Esophagus muscularis mucosa (tissue), 4 donors: ENCODE results near the gene THBS3. TPM values are rescaled to one million over a fixed set of nuclear protein-coding genes. Genes with fewer than 3 reads are reported as not detected.
"Not testable (repeated sequence)": the region's sequence is repeated elsewhere in the genome, so short reads cannot be mapped to it uniquely, and the experiment has no call there.

Experiments used
- DNase-seq: peaks from one replicate; pipeline ENCODE4 v3.0.0-alpha.2; 2017; ENCODE audit errors: extremely low spot score
- H3K27ac ChIP-seq, 4 donors: fragments of 200-600 bp; sonication (generic); replicated peaks in 1 of 4; 1 replicate in 3 of 4; 2 replicates in 1 of 4; pipeline ENCODE4 v1.5.1; 2016 to 2019; ENCODE audit warnings: mild to moderate bottlenecking in 1 of 4
- H3K27me3 ChIP-seq, 4 donors: fragments of 200-600 bp; sonication (generic); one replicate each; pipeline versions ENCODE4 v1.5.1 to v1.6.0; 2016 to 2019
- H3K36me3 ChIP-seq, 4 donors: fragments of 200-600 bp; sonication (generic); one replicate each; pipeline ENCODE4 v1.5.1; 2016 to 2019
- H3K4me1 ChIP-seq, 4 donors: fragments of 200-600 bp; sonication (generic); one replicate each; pipeline ENCODE4 v1.5.1; 2016 to 2019
- H3K4me3 ChIP-seq, 4 donors: fragments of 200-600 bp; sonication (generic); 1 replicate in 2 of 4; 2 replicates in 2 of 4; pipeline ENCODE4 v1.5.1; 2016 to 2019; ENCODE audit warnings: mild to moderate bottlenecking in 4 of 4, moderate library complexity in 1 of 4
- H3K9me3 ChIP-seq, 4 donors: fragments of 200-600 bp; sonication (generic); 1 replicate in 3 of 4; 2 replicates in 1 of 4; pipeline ENCODE4 v1.5.1; 2016 to 2019
- CTCF ChIP-seq, 3 experiments: fragments of 200-600 bp in 2 of 3; fragments of 450-650 bp in 1 of 3; sonication (generic) in 2 of 3; IDR thresholded peaks; one replicate each; pipeline ENCODE4 v1.5.1; 2017 to 2019; ENCODE audit warnings: antibody characterized with exemption in 3 of 3, mild to moderate bottlenecking in 2 of 3, moderate library complexity in 1 of 3
- EP300 ChIP-seq: sonication (generic); formaldehyde crosslinking; IDR thresholded peaks from one replicate; pipeline ENCODE4 v1.6.1; 2017; ENCODE audit warnings: antibody characterized with exemption
- POLR2A ChIP-seq: fragments of 450-650 bp; IDR thresholded peaks from one replicate; pipeline ENCODE4 v1.6.1; 2017; ENCODE audit warnings: antibody characterized with exemption, moderate library complexity, mild to moderate bottlenecking, low read depth
- POLR2AphosphoS5 ChIP-seq, 2 donors: sonication (generic); formaldehyde crosslinking; IDR thresholded peaks; one replicate each; pipeline ENCODE4 v1.6.1; 2017; ENCODE audit warnings: antibody characterized with exemption in 2 of 2
- WGBS: methylation state at CpG from one replicate; pipeline ENCODE4 v1.1.5; 2018; 5-methylcytosine and 5-hydroxymethylcytosine counted together
- intact Hi-C: fragments of 100-400 bp; cut with DNase I; formaldehyde crosslinking; loops from one replicate; pipeline ENCODE4 v1.15.1; 2023
- total RNA-seq, 4 donors: library from RNA; depleted of rRNA; stranded (reverse); fragments of >200 nt; gene quantifications; one replicate each; pipeline versions ENCODE4 v1.1.0 to v1.2.1, GENCODE V29; 2016

THBS3 gene
- total RNA-seq, 4 donors from 2014 or later = 16.2 to 37.4 (median 23.4) TPM

GRCh38 chr1:155191904-155192303, 15.8 kb downstream of the THBS3 start:
- TF ChIP-seq POLR2AphosphoS5 (IDR thresholded peaks at IDR 0.05) = no peak

GRCh38 chr1:155189926-155190325, 17.8 kb downstream of the THBS3 start:
- H3K4me3 ChIP-seq, H3K36me3 ChIP-seq, H3K9me3 ChIP-seq, intact Hi-C loops, H3K27me3 ChIP-seq, DNase-seq, H3K27ac ChIP-seq: not testable (repeated sequence)
- H3K4me1 ChIP-seq = peaks cover 26 to 32% (median 28%) of the 10 kb centered on the region in 4 donors
- WGBS = 97% methylated on average over 20 of the region's 45 CpGs

More at GRCh38 chr1:155191904-155192303, 15.8 kb downstream of the THBS3 start:
- no peaks in the 10 kb centered on the region for H3K9me3 ChIP-seq
- H3K4me3 ChIP-seq = no peak overlapping the region
- H3K27ac ChIP-seq = peak overlapping the region; percentile 91 to 92 (median 92)
- intact Hi-C loops = no loop called here
- H3K27me3 ChIP-seq = no peaks in the 10 kb centered on the region
- WGBS = 77% methylated on average over 11 of the region's 17 CpGs
- peaks cover 0 to 8% (median 2%) of the 10 kb centered on the region in 4 donors for H3K36me3 ChIP-seq
- peaks cover 30 to 52% (median 46%) of the 10 kb centered on the region in 4 donors for H3K4me1 ChIP-seq
- no peak for DNase-seq

- H3K4me3 ChIP-seq = no peak overlapping the region
- no peak overlapping the region for H3K27ac ChIP-seq
- intact Hi-C loops = no loop called here
- 90% methylated on average over 4 of the region's 14 CpGs for WGBS
- H3K27me3 ChIP-seq = no peaks in the 10 kb centered on the region
- peaks cover 0 to 3% (median 0%) of the 10 kb centered on the region in 4 donors for H3K36me3 ChIP-seq
- H3K4me1 ChIP-seq = peaks cover 11 to 16% (median 14%) of the 10 kb centered on the region in 4 donors
- DNase-seq = no peak
- no peak for TF ChIP-seq EP300
- no peak for TF ChIP-seq POLR2A
- TF ChIP-seq CTCF (IDR thresholded peaks at IDR 0.05) = no peak
- no peak for TF ChIP-seq POLR2AphosphoS5 (IDR thresholded peaks at IDR 0.05)
- H3K9me3 ChIP-seq = no peaks in the 10 kb centered on the region
Measured at GRCh38 chr1:155188268-155188667, 19.4 kb downstream of the THBS3 start.

GRCh38 chr1:155187456-155187891, 20.2 kb downstream of the THBS3 start:
- TF ChIP-seq EP300 (no peak), POLR2AphosphoS5 (IDR thresholded peaks at IDR 0.05) (no peak), CTCF (IDR thresholded peaks at IDR 0.05) (no peak), POLR2A (no peak)
- Histone ChIP-seq H3K9me3 (no peaks in the 10 kb centered on the region), H3K27me3 (no peaks in the 10 kb centered on the region), H3K36me3 (peaks cover 0 to 3% (median 0%) of the 10 kb centered on the region in 4 donors), H3K27ac (no peak overlapping the region), H3K4me1 (peaks cover 3 to 8% (median 6%) of the 10 kb centered on the region in 4 donors), H3K4me3 (no peak overlapping the region)
- DNase-seq = no peak
- intact Hi-C loops = no loop called here
- 69% methylated on average over 14 of the region's 16 CpGs for WGBS

- H3K36me3 ChIP-seq = peaks cover 0 to 3% (median 0%) of the 10 kb centered on the region in 4 donors
- no peaks in the 10 kb centered on the region for H3K9me3 ChIP-seq
- H3K27me3 ChIP-seq = no peaks in the 10 kb centered on the region
- 69% methylated on average over 14 of the region's 14 CpGs for WGBS
- no peak overlapping the region for H3K4me3 ChIP-seq
- no peak for DNase-seq
- no peak overlapping the region for H3K27ac ChIP-seq
- intact Hi-C loops = no loop called here
- peaks cover 0 to 8% (median 1%) of the 10 kb centered on the region in 4 donors for H3K4me1 ChIP-seq
- TF ChIP-seq EP300 (no peak), POLR2A (no peak), CTCF (IDR thresholded peaks at IDR 0.05) (no peak), POLR2AphosphoS5 (IDR thresholded peaks at IDR 0.05) (no peak)
Measured at GRCh38 chr1:155186794-155187455, 20.8 kb downstream of the THBS3 start.
